HG02938 (cell line): ENCODE data around the gene PXK.
"Not testable (repeated sequence)": the region's sequence is repeated elsewhere in the genome, so short reads cannot be mapped to it uniquely, and the experiment has no call there.

Experiments used
- ATAC-seq: cut with Tn5 transposase; IDR thresholded peaks from one replicate; pipeline ENCODE4 v1.9.1; 2021; ENCODE audit warnings: mild to moderate bottlenecking, moderate library complexity; ENCODE audit not compliant: unreplicated experiment

The PXK gene

GRCh38 chr3:58416191-58416590 lies 83.5 kb downstream of the PXK start:
- no peak for ATAC-seq

GRCh38 chr3:58417075-58417474 lies 84.4 kb downstream of the PXK start:
- ATAC-seq, result no peak

- ATAC-seq, result no peak
These were observed 85.5 kb downstream of the PXK start for GRCh38 chr3:58418227-58418626.

- ATAC-seq, result peak; percentile 78
These were observed 87.3 kb downstream of the PXK start for GRCh38 chr3:58419780-58420507.

- ATAC-seq, result no peak
These were observed 88.3 kb downstream of the PXK start for GRCh38 chr3:58421004-58421403.

GRCh38 chr3:58422756-58423325 lies 90.1 kb downstream of the PXK start:
- no peak for ATAC-seq

GRCh38 chr3:58424613-58425012 lies 91.9 kb downstream of the PXK start:
- ATAC-seq, result no peak

- ATAC-seq, result no peak
These were observed 93.1 kb downstream of the PXK start for GRCh38 chr3:58425782-58426181.

GRCh38 chr3:58427661-58428361 lies 95.1 kb downstream of the PXK start:
- ATAC-seq, result no peak

- ATAC-seq, result peak; percentile 63
These were observed 97.0 kb downstream of the PXK start for GRCh38 chr3:58429657-58430056.

- no peak for ATAC-seq
These were observed 100.2 kb downstream of the PXK start for GRCh38 chr3:58432905-58433304.

- peak; percentile 89 for ATAC-seq
These were observed 100.9 kb downstream of the PXK start, which contains the start of gene PDHB for GRCh38 chr3:58433400-58434167. Gene PDHB, minus strand, starts transcription at chr3:58433832. Its CDS starts 23 bp downstream, at chr3:58433809.

GRCh38 chr3:58434168-58434504 lies 101.4 kb downstream of the PXK start:
- ATAC-seq, result no peak

GRCh38 chr3:58434511-58434910 lies 101.8 kb downstream of the PXK start:
- no peak for ATAC-seq

- no peak for ATAC-seq
These were observed 102.3 kb downstream of the PXK start for GRCh38 chr3:58434990-58435389.

- not testable (repeated sequence) for ATAC-seq
These were observed 104.6 kb downstream of the PXK start for GRCh38 chr3:58437276-58437675.

GRCh38 chr3:58440996-58441355 lies 108.3 kb downstream of the PXK start:
- ATAC-seq, result not testable (repeated sequence)

- ATAC-seq, result no peak
These were observed 109.1 kb downstream of the PXK start for GRCh38 chr3:58441514-58442450.

GRCh38 chr3:58452176-58452575 lies 119.5 kb downstream of the PXK start:
- ATAC-seq, result no peak

GRCh38 chr3:58459160-58459559 lies 126.5 kb downstream of the PXK start:
- no peak for ATAC-seq
